ENCODE data around the gene SETBP1.

The SETBP1 gene

GRCh38 chr18:45040879-45041278, 360.2 kb downstream of the SETBP1 start:
- Mint-ChIP-seq H3K27ac (no peak overlapping the region), H3K27me3 (no peaks in the 10 kb centered on the region), H3K4me3 (no peak overlapping the region), H3K4me1 (peaks cover 9% of the 10 kb centered on the region), H3K36me3 (peaks cover 35% of the 10 kb centered on the region), H3K9me3 (no peaks in the 10 kb centered on the region)
- ATAC-seq (ENCODE audit: low read depth) (no peak), DNase-seq (ENCODE audit: low spot score in 2 of 2) (no peak)

- H3K4me3 Mint-ChIP-seq: no peak overlapping the region
Measured at GRCh38 chr18:45044787-45045186, 364.1 kb downstream of the SETBP1 start.

GRCh38 chr18:45046228-45046627, 365.5 kb downstream of the SETBP1 start:
- Mint-ChIP-seq H3K27ac (no peak overlapping the region), H3K4me3 (no peak overlapping the region), H3K9me3 (no peaks in the 10 kb centered on the region), H3K4me1 (peaks cover 11% of the 10 kb centered on the region), H3K36me3 (peaks cover 39% of the 10 kb centered on the region), H3K27me3 (no peaks in the 10 kb centered on the region)
- ATAC-seq (ENCODE audit: low read depth) (no peak), DNase-seq (ENCODE audit: low spot score in 2 of 2) (no peak)

More at GRCh38 chr18:45044787-45045186, 364.1 kb downstream of the SETBP1 start:
- Mint-ChIP-seq H3K27ac (no peak overlapping the region), H3K36me3 (peaks cover 40% of the 10 kb centered on the region), H3K9me3 (no peaks in the 10 kb centered on the region), H3K4me1 (peaks cover 11% of the 10 kb centered on the region), H3K27me3 (no peaks in the 10 kb centered on the region)
- ATAC-seq (ENCODE audit: low read depth) (no peak), DNase-seq (ENCODE audit: low spot score in 2 of 2) (no peak)

GRCh38 chr18:45046961-45047360, 366.3 kb downstream of the SETBP1 start:
- Mint-ChIP-seq H3K36me3 (peaks cover 42% of the 10 kb centered on the region), H3K9me3 (no peaks in the 10 kb centered on the region), H3K27ac (peak overlapping the region; percentile 15), H3K27me3 (no peaks in the 10 kb centered on the region), H3K4me1 (peaks cover 11% of the 10 kb centered on the region), H3K4me3 (no peak overlapping the region)
- DNase-seq (ENCODE audit: low spot score in 2 of 2): no peak
- no peak for ATAC-seq (ENCODE audit: low read depth)

- ATAC-seq (ENCODE audit: low read depth) (no peak), DNase-seq (ENCODE audit: low spot score in 2 of 2) (no peak)
- peaks cover 41% of the 10 kb centered on the region for H3K36me3 Mint-ChIP-seq
- peaks cover 10% of the 10 kb centered on the region for H3K4me1 Mint-ChIP-seq
- H3K27ac Mint-ChIP-seq: peak overlapping the region; percentile 30
- no peaks in the 10 kb centered on the region for H3K9me3 Mint-ChIP-seq
- H3K4me3 Mint-ChIP-seq: no peak overlapping the region
- no peaks in the 10 kb centered on the region for H3K27me3 Mint-ChIP-seq
Measured at GRCh38 chr18:45049578-45050319, 369.1 kb downstream of the SETBP1 start.

- ATAC-seq (ENCODE audit: low read depth) (no peak), DNase-seq (ENCODE audit: low spot score in 2 of 2) (no peak)
- Mint-ChIP-seq H3K36me3 (peaks cover 38% of the 10 kb centered on the region), H3K27ac (peak overlapping the region; percentile 8), H3K4me1 (peaks cover 10% of the 10 kb centered on the region), H3K27me3 (no peaks in the 10 kb centered on the region), H3K9me3 (no peaks in the 10 kb centered on the region), H3K4me3 (no peak overlapping the region)
Measured at GRCh38 chr18:45050712-45051601, 370.3 kb downstream of the SETBP1 start.

- H3K36me3 Mint-ChIP-seq: peaks cover 27% of the 10 kb centered on the region
- no peak for ATAC-seq (ENCODE audit: low read depth)
Measured at GRCh38 chr18:45054636-45055035, 373.9 kb downstream of the SETBP1 start.

GRCh38 chr18:45055811-45056210, 375.1 kb downstream of the SETBP1 start:
- peak overlapping the region; percentile 71 for H3K27ac Mint-ChIP-seq
- H3K4me1 Mint-ChIP-seq: peaks cover 7% of the 10 kb centered on the region
- ATAC-seq (ENCODE audit: low read depth) (no peak), DNase-seq (ENCODE audit: low spot score in 2 of 2) (no peak)
- H3K36me3 Mint-ChIP-seq: peaks cover 32% of the 10 kb centered on the region
- H3K9me3 Mint-ChIP-seq: no peaks in the 10 kb centered on the region
- H3K27me3 Mint-ChIP-seq: no peaks in the 10 kb centered on the region
- H3K4me3 Mint-ChIP-seq: no peak overlapping the region

More at GRCh38 chr18:45054636-45055035, 373.9 kb downstream of the SETBP1 start:
- H3K4me3 Mint-ChIP-seq: no peak overlapping the region
- no peaks in the 10 kb centered on the region for H3K9me3 Mint-ChIP-seq
- H3K4me1 Mint-ChIP-seq: peaks cover 7% of the 10 kb centered on the region
- no peaks in the 10 kb centered on the region for H3K27me3 Mint-ChIP-seq
- H3K27ac Mint-ChIP-seq: peak overlapping the region; percentile 38
- DNase-seq (ENCODE audit: low spot score in 2 of 2): no peak

- Mint-ChIP-seq H3K36me3 (peaks cover 30% of the 10 kb centered on the region), H3K4me1 (peaks cover 6% of the 10 kb centered on the region), H3K4me3 (no peak overlapping the region), H3K9me3 (no peaks in the 10 kb centered on the region), H3K27ac (peak overlapping the region; percentile 71), H3K27me3 (no peaks in the 10 kb centered on the region)
- DNase-seq (ENCODE audit: low spot score in 2 of 2) (no peak), ATAC-seq (ENCODE audit: low read depth) (no peak)
Measured at GRCh38 chr18:45056926-45057325, 376.2 kb downstream of the SETBP1 start.

GRCh38 chr18:45057955-45058600, 377.4 kb downstream of the SETBP1 start:
- ATAC-seq (ENCODE audit: low read depth): no peak
- no peak for DNase-seq (ENCODE audit: low spot score in 2 of 2)
- Mint-ChIP-seq H3K27ac (peak overlapping the region; percentile 71), H3K4me3 (no peak overlapping the region), H3K36me3 (peaks cover 37% of the 10 kb centered on the region), H3K4me1 (peaks cover 3% of the 10 kb centered on the region), H3K27me3 (no peaks in the 10 kb centered on the region), H3K9me3 (peaks cover 4% of the 10 kb centered on the region)

- H3K27ac Mint-ChIP-seq: peak overlapping the region; percentile 81
- peaks cover 4% of the 10 kb centered on the region for H3K9me3 Mint-ChIP-seq
- ATAC-seq (ENCODE audit: low read depth): no peak
- H3K4me1 Mint-ChIP-seq: peaks cover 3% of the 10 kb centered on the region
- no peak for DNase-seq (ENCODE audit: low spot score in 2 of 2)
- H3K27me3 Mint-ChIP-seq: no peaks in the 10 kb centered on the region
- H3K36me3 Mint-ChIP-seq: peaks cover 40% of the 10 kb centered on the region
- no peak overlapping the region for H3K4me3 Mint-ChIP-seq
Measured at GRCh38 chr18:45059695-45060094, 379.0 kb downstream of the SETBP1 start.

- H3K27me3 Mint-ChIP-seq: no peaks in the 10 kb centered on the region
- H3K9me3 Mint-ChIP-seq: peaks cover 4% of the 10 kb centered on the region
- DNase-seq (ENCODE audit: low spot score in 2 of 2) (no peak), ATAC-seq (ENCODE audit: low read depth) (no peak)
- H3K4me1 Mint-ChIP-seq: peaks cover 3% of the 10 kb centered on the region
- H3K36me3 Mint-ChIP-seq: peaks cover 38% of the 10 kb centered on the region
- H3K4me3 Mint-ChIP-seq: no peak overlapping the region
- peak overlapping the region; percentile 81 for H3K27ac Mint-ChIP-seq
Measured at GRCh38 chr18:45060102-45060501, 379.4 kb downstream of the SETBP1 start.

GRCh38 chr18:45061359-45061758, 380.7 kb downstream of the SETBP1 start:
- H3K4me3 Mint-ChIP-seq: no peak overlapping the region
- peaks cover 4% of the 10 kb centered on the region for H3K9me3 Mint-ChIP-seq
- peaks cover 15% of the 10 kb centered on the region for H3K4me1 Mint-ChIP-seq
- H3K27ac Mint-ChIP-seq: peak overlapping the region; percentile 73
- no peak for ATAC-seq (ENCODE audit: low read depth)
- no peaks in the 10 kb centered on the region for H3K27me3 Mint-ChIP-seq
- DNase-seq (ENCODE audit: low spot score in 2 of 2): no peak
- peaks cover 43% of the 10 kb centered on the region for H3K36me3 Mint-ChIP-seq

Measured in memory B cell (primary cell).